H1 (cell line): ENCODE data around the gene ECT2L. TPM values are rescaled to one million over a fixed set of nuclear protein-coding genes. Genes with fewer than 3 reads are reported as not detected.

Source experiments
- CTCF ChIA-PET: fragments of 300-600 bp; sonication (Branson Sonifier 250); formaldehyde crosslinking; loops from one replicate; lab custom pipeline; 2021; ENCODE audit not compliant: partially characterized antibody; lab: Charles Lee
- POLR2A ChIA-PET: fragments of 300-600 bp; sonication (Branson Sonifier 250); formaldehyde crosslinking; loops from one replicate; lab custom pipeline; 2021; ENCODE audit warnings: inconsistent platforms; ENCODE audit not compliant: partially characterized antibody; lab: Charles Lee
- DNase-seq, 2 experiments: peaks; one replicate each; pipeline versions ENCODE4 v3.0.0 to v3.0.0-alpha.2; 2010 to 2022; ENCODE audit warnings: low spot score in 2 of 2, low read depth in 1 of 2, mixed read lengths in 1 of 2
- FAIRE-seq: peaks from 2 replicates; lab custom pipeline; 2011; peaks lifted over from hg19 to GRCh38; lab: Jason Lieb, UNC
- H2AFZ ChIP-seq: 2 replicates; pipeline ENCODE4 v1.8.1; 2012; ENCODE audit warnings: low read length, inconsistent platforms
- H2AK5ac ChIP-seq: 2 replicates; pipeline ENCODE4 v1.6.1; 2013; ENCODE audit warnings: low read depth, low read length
- H2BK120ac ChIP-seq: replicated peaks from 2 replicates; pipeline ENCODE3; 2013; ENCODE audit warnings: low read depth, low read length, inconsistent platforms
- H2BK12ac ChIP-seq: 2 replicates; pipeline ENCODE4 v1.6.1; 2013; ENCODE audit warnings: low read depth, low read length
- H2BK15ac ChIP-seq: 2 replicates; pipeline ENCODE4 v1.6.1; 2013; ENCODE audit warnings: low read length
- H2BK20ac ChIP-seq: 2 replicates; pipeline ENCODE4 v1.6.1; 2013; ENCODE audit warnings: low read length
- H2BK5ac ChIP-seq: 2 replicates; pipeline ENCODE4 v1.6.1; 2013; ENCODE audit warnings: low read depth, low read length
- H3K14ac ChIP-seq: 2 replicates; pipeline ENCODE4 v1.6.1; 2013; ENCODE audit warnings: inconsistent platforms; ENCODE audit not compliant: insufficient read length
- H3K18ac ChIP-seq: 2 replicates; pipeline ENCODE4 v1.6.1; 2013; ENCODE audit warnings: low read length; ENCODE audit errors: extremely low read depth
- H3K23ac ChIP-seq: 2 replicates; pipeline ENCODE4 v1.6.1; 2013; ENCODE audit warnings: inconsistent platforms; ENCODE audit not compliant: insufficient read length
- H3K23me2 ChIP-seq: 2 replicates; pipeline ENCODE4 v1.6.1; 2013; ENCODE audit warnings: low read depth, low read length
- H3K27ac ChIP-seq: 2 replicates; pipeline ENCODE4 v1.6.1; 2011; ENCODE audit warnings: low read depth, low read length, inconsistent platforms
- H3K27me3 ChIP-seq, 4 experiments: replicated peaks in 1 of 4; 1 replicate in 1 of 4; 2 replicates in 3 of 4; pipeline versions ENCODE4 v1.6.1 to v1.8.1; 2011 to 2013; ENCODE audit warnings: low read length in 3 of 4, mild to moderate bottlenecking in 3 of 4, inconsistent platforms in 2 of 4, mixed read lengths in 2 of 4, moderate library complexity in 1 of 4; ENCODE audit not compliant: control insufficient read depth in 3 of 4, insufficient read depth in 3 of 4; ENCODE audit errors: extremely low read depth in 1 of 4
- H3K36me3 ChIP-seq, 4 experiments: 2 replicates each; pipeline versions ENCODE4 v1.6.1 to v1.8.1; 2011 to 2013; ENCODE audit warnings: mild to moderate bottlenecking in 4 of 4, low read length in 3 of 4, moderate library complexity in 2 of 4, control low read depth in 1 of 4, inconsistent platforms in 1 of 4; ENCODE audit not compliant: insufficient read depth in 4 of 4, control insufficient read depth in 2 of 4
- H3K4ac ChIP-seq: replicated peaks from 2 replicates; pipeline ENCODE3; 2013; ENCODE audit warnings: low read length, low read depth, mixed read lengths, inconsistent platforms; ENCODE audit not compliant: insufficient read length
- H3K4me1 ChIP-seq, 4 experiments: replicated peaks in 1 of 4; 1 replicate in 1 of 4; 2 replicates in 3 of 4; pipeline versions ENCODE4 v1.6.1 to v1.8.1; 2011 to 2013; ENCODE audit warnings: low read length in 3 of 4, inconsistent platforms in 2 of 4, mixed read lengths in 1 of 4; ENCODE audit not compliant: insufficient read depth in 4 of 4, control insufficient read depth in 3 of 4
- H3K4me2 ChIP-seq, 2 experiments: 2 replicates each; pipeline versions ENCODE4 v1.6.1 to v1.8.1; 2011 to 2013; ENCODE audit warnings: low read depth in 2 of 2, low read length in 2 of 2, control low read depth in 1 of 2, inconsistent platforms in 1 of 2, mild to moderate bottlenecking in 1 of 2; ENCODE audit not compliant: insufficient read depth in 1 of 2
- H3K4me3 ChIP-seq, 4 experiments: fragments of 200-600, 300-600 bp in 1 of 4; sonication (generic), shearing (Covaris generic), sonication (Bioruptor Twin) in 1 of 4; 2 replicates each; pipeline versions ENCODE4 v1.5.1 to v1.8.1; 2011 to 2016; ENCODE audit warnings: low read length in 4 of 4, low read depth in 3 of 4, control low read depth in 2 of 4, inconsistent platforms in 2 of 4, mild to moderate bottlenecking in 2 of 4, mixed read lengths in 1 of 4, moderate library complexity in 1 of 4; ENCODE audit not compliant: insufficient read depth in 2 of 4; ENCODE audit errors: extremely low read depth in 1 of 4
- H3K56ac ChIP-seq: replicated peaks from 2 replicates; pipeline ENCODE3; 2013; ENCODE audit warnings: low read depth, mild to moderate bottlenecking, mixed read lengths, low read length, inconsistent platforms; ENCODE audit not compliant: insufficient read length
- H3K79me1 ChIP-seq: 2 replicates; pipeline ENCODE4 v1.6.1; 2013; ENCODE audit warnings: low read depth, low read length, control low read depth
- H3K79me2 ChIP-seq, 2 experiments: 2 replicates each; pipeline versions ENCODE4 v1.6.1 to v1.8.1; 2012 to 2013; ENCODE audit warnings: low read length in 2 of 2, mild to moderate bottlenecking in 2 of 2, inconsistent platforms in 1 of 2; ENCODE audit not compliant: insufficient read depth in 2 of 2, control insufficient read depth in 1 of 2
- H3K9ac ChIP-seq, 4 experiments: replicated peaks in 1 of 4; 1 replicate in 1 of 4; 2 replicates in 3 of 4; pipeline versions ENCODE4 v1.6.1 to v1.8.1; 2011 to 2013; ENCODE audit warnings: low read depth in 3 of 4, low read length in 3 of 4, control low read depth in 2 of 4, mild to moderate bottlenecking in 2 of 4, moderate library complexity in 2 of 4, inconsistent platforms in 1 of 4; ENCODE audit errors: extremely low read depth in 1 of 4
- H3K9me3 ChIP-seq, 2 experiments: 2 replicates each; pipeline versions ENCODE4 v1.6.1 to v1.8.1; 2012 to 2013; ENCODE audit warnings: mild to moderate bottlenecking in 2 of 2, moderate library complexity in 2 of 2, control low read depth in 1 of 2, inconsistent platforms in 1 of 2, low read depth in 1 of 2, low read length in 1 of 2, mixed read lengths in 1 of 2; ENCODE audit not compliant: insufficient read depth in 2 of 2
- H4K20me1 ChIP-seq, 2 experiments: replicated peaks in 1 of 2; 2 replicates each; pipeline versions ENCODE3 to v1.8.1; 2011 to 2013; ENCODE audit warnings: inconsistent platforms in 2 of 2, low read length in 2 of 2, mild to moderate bottlenecking in 1 of 2; ENCODE audit not compliant: insufficient read depth in 2 of 2, control insufficient read depth in 1 of 2
- H4K5ac ChIP-seq: 2 replicates; pipeline ENCODE4 v1.6.1; 2013; ENCODE audit warnings: low read length, low read depth, mixed read lengths, inconsistent platforms; ENCODE audit not compliant: insufficient read length
- H4K8ac ChIP-seq: 2 replicates; pipeline ENCODE4 v1.8.0; 2013; ENCODE audit warnings: mild to moderate bottlenecking, moderate library complexity, low read length, inconsistent platforms; ENCODE audit not compliant: insufficient read depth; ENCODE audit errors: extremely low read depth
- H4K91ac ChIP-seq: replicated peaks from 2 replicates; pipeline ENCODE3; 2013; ENCODE audit warnings: low read length, mixed read lengths, inconsistent platforms; ENCODE audit not compliant: insufficient read length
- CBX5 ChIP-seq: fragments of 300-800, 300-1000 bp; sonication (generic); IDR thresholded peaks from 2 replicates; pipeline ENCODE4 v1.7.1; 2016; ENCODE audit warnings: antibody characterized with exemption, low read length, low read depth
- CHD1 ChIP-seq: IDR thresholded peaks from 2 replicates; pipeline ENCODE4 v1.6.1; 2012; ENCODE audit warnings: low read depth, low read length, improper control_type of control experiment
- PHF8 ChIP-seq: fragments of 200-600 bp; sonication (generic); conservative IDR thresholded peaks from 2 replicates; pipeline ENCODE4 v1.7.1; 2012; ENCODE audit warnings: low read depth, mild to moderate bottlenecking, inconsistent platforms, low read length, moderate library complexity
- polyA plus RNA-seq, 7 experiments: library from polyadenylated mRNA; depleted of rRNA in 3 of 7; stranded (reverse) in 5 of 7; unstranded in 2 of 7; fragments of >200 nt in 5 of 7; fragments of 200-250 nt in 2 of 7; gene quantifications; 1 replicate in 5 of 7; 2 replicates in 1 of 7; 4 replicates in 1 of 7; pipeline versions ENCODE4 v1.2.1 to v1.2.3, GENCODE V29; 2011 to 2013; ENCODE audit warnings: missing spikeins in 2 of 7, mixed read lengths in 2 of 7
- total RNA-seq: library from RNA; stranded (reverse); fragmentation: NEBNext Ultra II Directional; extraction: Animal tissue kit (Norgen Biotek cat#: 25700); gene quantifications from 2 replicates; pipeline ENCODE4 v1.2.1, GENCODE V29; 2021
- TF ChIP-seq, protein P1 (sequence below): IDR thresholded peaks from 2 replicates; pipeline ENCODE4 v1.6.1; 2012; ENCODE audit warnings: inconsistent platforms

ECT2L gene
- total and polyA plus RNA-seq, 2 of the 8 experiments (the other 6 are each of a cell fraction or from before 2014, with no cell fraction given), result not detected

DNA sequence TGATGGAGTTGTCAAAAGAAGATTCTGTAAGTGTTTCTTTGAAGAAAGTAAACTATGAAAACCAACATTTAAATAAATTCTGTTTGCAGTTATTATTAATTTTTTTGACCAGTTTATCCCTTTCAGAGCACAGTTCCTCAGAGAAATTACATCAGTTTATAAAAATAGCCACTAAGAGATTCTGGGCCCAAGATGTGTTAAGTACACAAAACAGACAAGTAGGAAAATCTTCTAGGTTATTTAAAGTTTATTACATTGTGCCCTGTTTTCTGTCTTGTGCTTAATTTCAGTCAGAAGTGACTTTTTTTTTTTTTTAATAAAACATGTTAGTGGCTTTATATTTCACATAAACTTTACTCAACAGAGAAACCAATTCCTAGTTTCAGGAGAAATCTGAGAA, 72.3 kb downstream of the ECT2L start:
- FAIRE-seq (no peak), DNase-seq (no peak)
- Histone ChIP-seq H2BK12ac (no peak overlapping the region), H3K27me3 (no peaks in the 10 kb centered on the region), H4K20me1 (no peaks in the 10 kb centered on the region), H2BK5ac (no peak overlapping the region), H2AK5ac (no peak overlapping the region), H4K91ac (no peak overlapping the region), H3K18ac (no peak overlapping the region), H3K79me1 (no peaks in the 10 kb centered on the region), H2AFZ (no peak overlapping the region), H4K5ac (no peak overlapping the region), H3K23me2 (no peaks in the 10 kb centered on the region), H4K8ac (no peak overlapping the region), H3K4ac (no peak overlapping the region), H3K4me1 (no peaks in the 10 kb centered on the region), H3K4me2 (no peak overlapping the region), H3K56ac (no peak overlapping the region), H3K9ac (no peak overlapping the region), H3K79me2 (no peaks in the 10 kb centered on the region), H3K23ac (no peak overlapping the region), H2BK15ac (no peak overlapping the region), H3K14ac (no peak overlapping the region), H3K4me3 (no peak overlapping the region), H2BK120ac (no peak overlapping the region), H3K9me3 (no peaks in the 10 kb centered on the region), H3K27ac (no peak overlapping the region), H3K36me3 (no peaks in the 10 kb centered on the region), H2BK20ac (no peak overlapping the region)
- ChIA-PET POLR2A (no interaction called here), CTCF (interaction anchor here (1.5 kb wide), 1 partner anchor 12 kb away, joined by 3 read pairs; no protein-coding TSS in a partner anchor)
- TF ChIP-seq PHF8 (no peak), CBX5 (no peak), CHD1 (no peak)
- TF ChIP-seq, protein P1, sequence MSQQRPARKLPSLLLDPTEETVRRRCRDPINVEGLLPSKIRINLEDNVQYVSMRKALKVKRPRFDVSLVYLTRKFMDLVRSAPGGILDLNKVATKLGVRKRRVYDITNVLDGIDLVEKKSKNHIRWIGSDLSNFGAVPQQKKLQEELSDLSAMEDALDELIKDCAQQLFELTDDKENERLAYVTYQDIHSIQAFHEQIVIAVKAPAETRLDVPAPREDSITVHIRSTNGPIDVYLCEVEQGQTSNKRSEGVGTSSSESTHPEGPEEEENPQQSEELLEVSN, result no peak
